ENCODE results near the gene KNL1.

KNL1 gene

GRCh38 chr15:40603935-40604334, 9.9 kb downstream of the KNL1 start:
- TF ChIP-seq, protein P1, sequence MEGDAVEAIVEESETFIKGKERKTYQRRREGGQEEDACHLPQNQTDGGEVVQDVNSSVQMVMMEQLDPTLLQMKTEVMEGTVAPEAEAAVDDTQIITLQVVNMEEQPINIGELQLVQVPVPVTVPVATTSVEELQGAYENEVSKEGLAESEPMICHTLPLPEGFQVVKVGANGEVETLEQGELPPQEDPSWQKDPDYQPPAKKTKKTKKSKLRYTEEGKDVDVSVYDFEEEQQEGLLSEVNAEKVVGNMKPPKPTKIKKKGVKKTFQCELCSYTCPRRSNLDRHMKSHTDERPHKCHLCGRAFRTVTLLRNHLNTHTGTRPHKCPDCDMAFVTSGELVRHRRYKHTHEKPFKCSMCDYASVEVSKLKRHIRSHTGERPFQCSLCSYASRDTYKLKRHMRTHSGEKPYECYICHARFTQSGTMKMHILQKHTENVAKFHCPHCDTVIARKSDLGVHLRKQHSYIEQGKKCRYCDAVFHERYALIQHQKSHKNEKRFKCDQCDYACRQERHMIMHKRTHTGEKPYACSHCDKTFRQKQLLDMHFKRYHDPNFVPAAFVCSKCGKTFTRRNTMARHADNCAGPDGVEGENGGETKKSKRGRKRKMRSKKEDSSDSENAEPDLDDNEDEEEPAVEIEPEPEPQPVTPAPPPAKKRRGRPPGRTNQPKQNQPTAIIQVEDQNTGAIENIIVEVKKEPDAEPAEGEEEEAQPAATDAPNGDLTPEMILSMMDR (IDR thresholded peaks at IDR 0.05) = no peak

DNA sequence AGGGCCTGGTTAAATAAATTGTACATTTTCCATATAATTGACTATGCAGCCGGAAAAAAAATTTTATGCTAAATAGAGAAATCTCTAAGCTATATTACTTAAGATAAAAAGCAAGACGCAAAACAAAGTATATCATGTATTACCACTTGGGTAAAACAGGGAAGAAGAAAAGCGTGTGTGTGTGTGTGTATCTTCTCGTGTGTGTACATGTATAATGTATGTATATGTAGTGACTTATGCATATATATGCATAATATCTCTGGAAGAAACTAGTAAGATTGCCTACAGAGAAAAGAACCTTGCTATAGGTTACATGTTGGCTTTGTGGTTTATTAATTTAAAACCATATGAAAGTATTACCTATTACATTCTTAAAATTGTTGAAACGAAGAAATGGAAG, 19.0 kb downstream of the KNL1 start:
- TF ChIP-seq, protein P1 (IDR thresholded peaks at IDR 0.05) = no peak

- TF ChIP-seq, protein P1 (IDR thresholded peaks at IDR 0.05) = no peak
Measured at GRCh38 chr15:40618023-40618422, 24.0 kb downstream of the KNL1 start.

- TF ChIP-seq, protein P1 (IDR thresholded peaks at IDR 0.05) = no peak
Measured at GRCh38 chr15:40618906-40619305, 24.9 kb downstream of the KNL1 start.

DNA sequence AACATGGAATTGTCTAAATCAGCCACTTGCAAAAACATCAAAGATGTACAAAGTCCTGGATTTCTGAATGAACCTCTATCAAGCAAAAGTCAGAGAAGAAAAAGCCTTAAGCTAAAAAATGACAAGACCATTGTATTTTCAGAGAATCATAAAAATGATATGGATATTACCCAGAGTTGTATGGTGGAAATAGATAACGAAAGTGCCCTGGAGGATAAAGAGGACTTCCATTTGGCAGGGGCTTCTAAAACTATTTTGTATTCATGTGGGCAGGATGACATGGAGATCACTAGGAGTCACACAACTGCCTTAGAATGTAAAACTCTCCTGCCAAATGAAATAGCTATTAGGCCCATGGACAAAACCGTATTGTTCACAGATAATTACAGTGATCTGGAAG, 29.3 kb downstream of the KNL1 start:
- TF ChIP-seq, protein P1 (IDR thresholded peaks at IDR 0.05) = no peak

GRCh38 chr15:40630313-40630712, 36.3 kb downstream of the KNL1 start:
- TF ChIP-seq, protein P1 (IDR thresholded peaks at IDR 0.05) = no peak

GRCh38 chr15:40633178-40633577, 39.1 kb downstream of the KNL1 start:
- TF ChIP-seq, protein P1 (IDR thresholded peaks at IDR 0.05) = no peak

- TF ChIP-seq, protein P1 (IDR thresholded peaks at IDR 0.05) = no peak
Measured at GRCh38 chr15:40637221-40637745, 43.2 kb downstream of the KNL1 start.
